Stimulated activated CD8-positive, alpha-beta memory T cell treated with anti-CD3 and anti-CD28 coated beads, Interleukin-12 subunit alpha, Interleukin-12 subunit beta, amount 100 ng/mL, for 24 hours (primary cell): ENCODE data around the gene ADCYAP1.

Experiments
- DNase-seq: peaks from one replicate; pipeline ENCODE4 v3.0.0-alpha.2; 2020; ENCODE audit errors: extremely low read depth

Gene ADCYAP1

DNA sequence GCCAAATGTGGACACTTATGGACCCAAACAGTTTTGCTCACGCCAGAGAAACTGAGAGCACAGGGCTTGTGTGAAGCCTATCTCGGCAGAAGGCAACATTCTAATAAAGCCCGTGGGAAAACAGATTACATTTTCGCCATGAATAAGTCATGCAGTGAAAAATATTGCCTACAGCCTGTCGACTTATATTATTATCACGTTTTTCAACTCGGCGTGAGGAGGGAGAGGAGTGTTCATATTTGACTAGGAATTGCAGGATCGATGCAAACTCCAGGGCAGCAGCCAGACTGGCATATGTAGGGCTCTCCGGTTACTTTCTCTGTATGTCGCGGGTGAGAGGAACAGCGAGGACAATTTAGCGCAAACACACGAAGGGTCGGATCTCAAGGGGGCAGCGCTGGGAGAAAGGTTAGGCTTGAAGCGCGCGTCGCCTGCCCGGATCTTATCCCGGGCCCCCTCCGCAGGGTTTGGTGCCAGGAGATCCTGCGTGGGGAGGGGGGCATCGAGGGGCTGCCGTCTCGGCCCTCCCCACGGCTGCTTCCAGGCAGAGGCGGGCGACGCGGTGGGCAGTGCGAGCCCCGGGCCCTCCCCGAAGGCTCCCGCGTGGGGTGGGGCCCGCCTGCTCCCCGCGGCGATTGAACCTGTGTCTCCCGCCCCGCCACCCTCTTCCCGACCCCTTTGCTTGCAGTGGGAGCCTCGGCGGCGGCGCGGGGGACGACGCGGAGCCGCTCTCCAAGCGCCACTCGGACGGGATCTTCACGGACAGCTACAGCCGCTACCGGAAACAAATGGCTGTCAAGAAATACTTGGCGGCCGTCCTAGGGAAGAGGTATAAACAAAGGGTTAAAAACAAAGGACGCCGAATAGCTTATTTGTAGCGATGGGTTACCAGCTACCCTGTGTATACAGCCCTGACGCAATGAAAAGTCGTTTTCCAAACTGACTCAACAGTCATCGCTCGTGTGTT is 4.4 kb downstream of the ADCYAP1 start:
- DNase-seq, result no peak

DNA sequence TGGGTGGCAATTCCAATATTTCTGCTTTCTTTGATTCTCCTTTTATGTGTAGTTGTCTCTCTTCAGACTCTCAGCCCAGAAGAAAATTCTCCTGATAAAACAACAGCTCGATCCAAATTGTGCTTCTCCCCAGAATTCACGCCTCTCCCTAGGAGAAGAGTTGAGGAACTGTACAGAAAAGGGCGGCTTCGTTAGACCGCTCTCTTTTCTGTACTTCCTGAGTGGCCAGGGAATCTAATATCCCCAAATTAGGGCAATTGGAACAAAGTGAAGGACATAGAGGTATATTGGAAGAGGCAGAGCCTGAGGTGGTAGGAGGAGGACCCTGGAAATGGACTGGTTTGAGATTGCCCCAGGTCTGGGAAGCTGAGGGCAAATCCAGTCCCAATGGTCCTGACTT is 5.6 kb downstream of the ADCYAP1 start:
- DNase-seq, result no peak

DNA sequence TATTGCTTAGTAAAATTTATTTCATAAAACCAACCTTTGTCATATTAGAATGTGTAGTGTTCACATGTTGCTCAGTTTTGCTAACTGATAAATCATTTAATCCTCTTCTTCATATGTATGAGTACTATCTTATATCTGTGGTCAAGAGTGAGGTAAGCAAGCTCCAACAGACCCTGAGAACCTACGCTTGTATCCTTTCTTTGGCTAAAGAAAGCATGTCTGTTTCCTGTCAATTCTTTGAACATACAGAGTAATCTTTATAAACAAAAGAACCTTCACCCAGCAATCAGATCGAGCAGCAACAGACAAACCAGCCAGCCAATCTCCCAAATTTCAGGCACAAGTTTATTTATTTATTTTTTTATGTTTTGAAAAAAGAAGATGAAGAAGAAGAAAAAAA is 6.4 kb downstream of the ADCYAP1 start:
- DNase-seq, result no peak

DNA sequence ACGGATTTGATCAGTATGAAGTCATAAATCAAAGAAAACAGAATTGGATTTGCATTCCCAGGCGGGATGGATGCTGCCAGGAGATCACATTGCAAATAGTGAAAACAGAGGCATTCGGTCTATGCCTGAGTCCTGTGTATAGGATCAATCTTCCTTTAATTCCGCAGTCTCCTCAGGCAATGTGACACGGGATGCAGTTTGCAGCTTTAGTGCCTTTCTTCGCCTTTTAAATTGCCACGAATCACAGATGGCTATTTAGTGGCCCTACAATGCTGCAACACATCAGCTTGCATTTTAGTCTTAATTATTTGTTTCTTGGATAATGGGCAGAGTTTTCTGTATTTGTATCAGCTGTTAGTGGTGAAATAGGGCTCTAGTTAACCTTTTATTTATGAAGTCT is 6.8 kb downstream of the ADCYAP1 start:
- DNase-seq, result no peak

DNA sequence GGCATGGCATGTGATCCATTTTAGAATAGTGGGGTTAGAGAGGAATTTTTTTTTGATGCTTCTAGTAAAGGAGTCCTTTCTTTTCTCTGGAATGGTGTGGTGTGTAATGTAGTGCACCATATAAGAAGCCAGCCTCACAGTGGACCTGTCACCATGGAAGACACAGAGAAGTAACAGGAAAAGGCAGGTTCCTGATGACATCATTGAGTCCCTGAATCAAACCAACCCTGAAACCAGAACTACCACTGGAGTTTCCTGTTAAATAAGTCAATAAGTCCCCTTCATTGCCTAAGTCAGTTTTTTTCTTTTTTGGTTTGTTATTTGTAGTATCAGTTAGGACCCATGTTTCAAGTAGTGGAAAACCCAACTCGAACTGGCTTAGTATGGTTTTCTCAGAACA is 11.9 kb downstream of the ADCYAP1 start:
- no peak for DNase-seq

DNA sequence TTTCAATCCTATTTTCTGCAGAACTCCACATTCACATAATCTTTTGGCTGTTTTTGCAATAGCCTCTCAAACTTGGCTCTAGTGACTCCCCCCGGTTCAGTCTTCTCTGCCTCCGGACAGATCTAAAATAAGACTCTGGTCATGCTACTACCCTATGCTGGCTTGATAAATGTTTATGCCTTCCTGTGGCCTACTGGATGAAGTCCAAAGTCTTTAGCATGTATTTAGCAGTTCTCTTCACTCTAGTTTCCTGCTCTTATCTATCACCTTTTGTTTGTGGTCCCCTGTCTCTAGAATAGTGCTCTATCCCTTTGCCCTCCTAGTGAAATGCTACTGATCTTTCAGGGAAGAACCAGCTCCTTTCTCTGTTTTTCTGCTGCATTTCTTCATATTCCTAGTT is 14.4 kb downstream of the ADCYAP1 start:
- DNase-seq, result no peak

DNA sequence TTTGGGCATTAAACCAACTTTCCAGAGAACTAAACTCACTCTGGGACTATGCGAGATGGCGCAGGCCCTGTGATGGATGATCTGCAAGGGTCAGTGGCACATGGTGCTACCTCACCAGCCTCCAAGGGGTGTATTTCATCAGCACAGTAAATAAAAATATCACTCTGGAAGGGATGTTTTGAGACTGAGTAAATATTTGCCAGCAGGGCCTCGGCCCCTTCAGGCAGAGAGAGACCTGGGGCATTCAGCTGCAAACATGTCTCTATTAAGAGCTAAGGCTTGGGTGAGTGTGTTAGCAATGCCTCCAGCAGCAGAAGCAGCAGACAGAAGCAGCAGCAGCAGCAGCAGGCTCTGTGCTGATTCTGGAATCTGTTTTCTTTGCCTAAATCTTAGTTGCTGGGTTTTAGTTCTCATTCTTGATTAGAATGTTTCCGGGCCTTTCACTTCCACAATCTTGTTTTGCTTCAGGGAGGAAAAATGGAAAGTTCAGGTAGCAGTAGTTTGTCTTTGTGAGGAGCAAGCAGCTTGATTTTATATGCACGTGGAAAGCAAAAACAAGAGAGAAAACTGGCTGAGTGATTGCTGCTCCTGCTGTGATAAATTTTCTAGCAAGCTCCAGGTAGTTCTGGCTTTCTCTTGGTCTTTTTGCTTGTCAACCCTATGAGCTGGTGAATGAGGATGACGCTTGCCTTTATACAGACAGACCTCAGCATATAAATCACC is 18.6 kb downstream of the ADCYAP1 start:
- no peak for DNase-seq

DNA sequence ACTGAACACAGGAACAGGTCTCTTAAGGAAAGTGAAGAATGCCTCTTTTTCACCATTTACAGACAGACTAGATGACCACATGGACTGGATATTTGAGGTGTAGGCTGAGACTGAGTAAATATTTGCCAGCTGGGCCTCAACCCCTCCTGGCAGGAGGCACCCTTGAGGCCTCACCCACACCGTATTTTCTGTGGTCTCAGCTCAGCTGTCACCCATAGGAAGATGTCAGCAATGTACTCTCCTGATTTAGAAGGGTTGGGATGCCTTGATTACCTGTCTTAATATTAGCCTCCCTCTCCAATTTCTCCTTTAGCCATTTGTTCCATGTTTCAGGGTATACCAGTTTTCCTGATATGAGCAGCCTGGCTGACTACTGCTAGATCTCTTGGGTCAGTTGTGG is 20.3 kb downstream of the ADCYAP1 start:
- no peak for DNase-seq

DNA sequence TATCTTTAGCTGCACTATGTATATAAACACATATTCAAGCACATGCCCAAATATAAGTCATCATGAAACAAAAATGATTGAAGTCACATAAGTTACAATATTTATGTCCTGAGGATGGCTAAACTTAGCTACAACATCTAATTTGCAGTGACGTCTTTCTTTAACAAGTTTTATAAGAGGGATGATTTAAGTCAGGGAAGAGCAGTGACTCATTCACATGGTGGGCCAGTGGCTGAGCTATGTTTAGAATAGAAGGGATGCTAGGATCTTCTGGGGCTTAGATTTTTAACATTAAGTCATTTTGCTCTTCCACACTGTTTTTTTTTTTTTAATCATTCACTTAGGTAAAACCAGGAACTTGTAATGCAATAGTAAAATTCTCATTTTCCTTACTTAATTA is 22.3 kb downstream of the ADCYAP1 start:
- DNase-seq, result no peak

DNA sequence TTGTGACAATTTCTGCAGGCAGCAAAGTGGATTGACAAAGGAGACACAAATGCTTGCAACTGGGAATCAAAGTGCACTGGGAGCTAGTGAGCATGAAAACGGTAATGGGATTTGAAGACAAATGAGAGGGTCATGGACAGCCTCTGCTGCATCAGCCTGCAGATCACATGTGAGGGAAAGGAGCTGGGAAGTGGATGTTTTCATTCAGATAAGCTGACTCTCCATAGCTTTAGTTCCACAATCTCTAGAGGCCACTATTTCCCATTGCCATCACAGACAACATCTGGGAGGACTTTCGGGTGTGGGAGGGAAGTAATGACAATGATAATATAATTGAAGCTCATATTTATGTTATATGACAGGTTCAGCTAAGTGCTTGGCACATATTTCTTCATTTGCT is 28.4 kb downstream of the ADCYAP1 start:
- no peak for DNase-seq

DNA sequence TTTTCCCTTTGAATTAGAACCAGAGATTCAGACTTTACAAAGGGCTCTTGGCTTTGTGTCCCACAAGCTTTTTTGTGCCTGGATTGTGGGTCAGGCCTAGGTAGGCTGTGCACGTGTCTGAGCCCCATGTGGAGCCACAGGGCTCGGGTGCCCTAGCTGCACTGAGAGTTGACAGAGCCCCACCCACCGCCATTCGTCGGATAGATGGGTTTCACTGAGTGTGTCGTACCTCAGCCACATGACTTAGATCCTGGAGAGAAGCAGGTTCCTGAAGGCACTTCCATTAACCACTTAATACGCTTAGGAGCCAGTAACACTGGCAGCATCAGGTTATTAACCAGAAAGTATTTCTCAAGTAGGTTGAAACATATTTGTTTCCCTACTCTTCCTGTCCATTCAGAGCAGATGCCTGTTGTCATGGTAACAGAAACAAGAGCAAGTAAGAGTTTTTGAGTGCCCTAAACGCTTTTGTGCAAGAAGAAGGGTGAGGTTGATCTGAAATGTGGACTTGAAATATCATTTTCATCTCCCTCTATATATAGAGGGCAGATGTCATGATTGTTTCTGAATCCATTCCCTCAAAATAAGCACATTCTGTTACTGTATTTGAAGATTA is 30.0 kb downstream of the ADCYAP1 start:
- no peak for DNase-seq

DNA sequence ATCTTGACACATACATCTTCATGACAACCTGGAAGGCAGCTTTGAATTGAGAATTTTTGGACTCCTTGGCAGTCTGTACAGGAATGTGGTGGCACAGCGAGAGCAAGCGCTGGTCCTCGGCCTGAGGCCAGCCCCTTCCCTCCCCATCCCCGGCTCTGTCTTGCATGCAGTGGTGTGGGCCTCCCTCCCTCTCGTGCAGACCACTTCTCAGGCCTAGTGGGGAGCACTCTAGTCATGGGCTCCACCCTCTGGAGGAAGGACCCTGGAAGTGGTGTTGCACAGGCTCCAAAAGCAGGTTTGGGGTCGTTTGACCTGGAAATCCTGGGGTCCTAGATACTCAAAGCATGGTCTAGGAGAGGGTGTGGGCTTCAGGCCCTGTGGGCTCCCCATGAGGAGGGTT is 32.3 kb downstream of the ADCYAP1 start:
- no peak for DNase-seq

DNA sequence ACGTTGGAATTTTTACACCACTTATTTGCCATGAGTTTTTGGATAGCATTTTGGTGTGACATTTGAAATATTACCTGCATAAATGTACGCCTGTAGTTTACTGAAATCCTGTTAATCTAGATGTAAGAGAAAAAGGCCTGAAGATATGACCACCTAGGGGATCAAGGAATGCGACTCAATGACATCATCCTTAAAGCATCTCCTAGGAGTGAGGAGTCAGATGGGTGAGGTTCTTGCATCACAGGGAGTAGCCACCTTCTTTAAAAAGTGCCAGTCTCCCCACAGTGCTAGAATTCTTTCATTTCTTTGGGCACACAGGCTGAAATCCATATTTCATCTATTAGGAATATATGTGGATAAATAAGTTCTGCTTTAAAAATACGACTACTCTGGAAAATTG is 34.5 kb downstream of the ADCYAP1 start:
- DNase-seq, result no peak

DNA sequence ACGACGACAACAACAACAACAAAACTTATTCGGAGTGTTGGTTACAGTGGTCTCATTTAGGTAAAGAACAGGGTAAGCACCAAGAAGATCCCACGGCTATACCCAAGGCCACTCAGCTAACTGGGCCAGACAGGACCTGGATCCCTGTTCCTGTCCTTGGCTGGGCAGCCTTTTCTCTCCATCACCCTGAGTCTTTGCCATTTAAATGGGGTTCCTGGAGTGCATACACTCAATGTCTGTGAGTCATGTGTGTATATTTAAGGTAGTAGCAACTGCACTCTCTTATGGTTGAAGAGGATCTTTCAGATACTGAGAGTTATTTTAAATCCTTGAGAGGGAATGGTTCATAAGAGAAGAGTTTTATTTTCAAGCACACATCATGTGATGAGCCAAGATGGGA is 35.3 kb downstream of the ADCYAP1 start:
- no peak for DNase-seq

DNA sequence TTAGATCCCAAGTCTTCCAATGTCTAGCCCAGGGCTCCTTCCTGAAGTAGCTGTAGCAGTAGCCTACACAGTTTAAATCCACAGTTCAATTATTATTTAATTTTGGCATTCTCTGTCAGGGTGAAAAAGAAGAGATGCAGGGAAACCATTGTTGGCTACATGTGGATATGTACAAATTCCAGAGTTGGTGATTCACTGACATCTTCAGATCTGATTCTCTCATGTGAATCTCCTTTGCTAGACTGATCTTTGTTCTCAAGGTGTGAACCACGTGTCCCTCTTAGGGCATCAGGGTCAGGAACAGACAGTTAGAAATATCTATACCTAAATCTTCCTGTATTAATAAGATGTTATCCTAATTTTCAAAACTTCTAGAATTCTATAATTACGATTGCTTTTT is 36.7 kb downstream of the ADCYAP1 start:
- DNase-seq, result no peak

DNA sequence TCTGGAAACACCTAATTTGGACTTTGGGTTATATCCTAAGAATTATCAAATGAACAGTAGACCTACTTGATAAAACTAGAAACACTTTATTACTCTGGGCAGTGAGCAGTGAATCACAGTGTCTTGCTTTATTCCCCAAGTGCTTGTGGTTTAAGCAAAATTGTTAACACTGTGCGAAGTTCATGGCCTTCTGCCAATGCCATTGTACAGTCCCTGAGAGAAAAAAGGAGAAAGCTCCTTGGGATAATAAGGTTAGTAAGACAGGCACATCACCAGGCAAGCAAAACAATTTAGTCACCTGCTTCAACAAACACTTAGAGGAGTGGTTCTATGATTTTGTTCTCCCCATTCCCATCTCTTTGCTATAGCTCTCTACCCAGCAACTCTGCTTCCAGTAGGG is 39.8 kb downstream of the ADCYAP1 start:
- DNase-seq, result no peak

DNA sequence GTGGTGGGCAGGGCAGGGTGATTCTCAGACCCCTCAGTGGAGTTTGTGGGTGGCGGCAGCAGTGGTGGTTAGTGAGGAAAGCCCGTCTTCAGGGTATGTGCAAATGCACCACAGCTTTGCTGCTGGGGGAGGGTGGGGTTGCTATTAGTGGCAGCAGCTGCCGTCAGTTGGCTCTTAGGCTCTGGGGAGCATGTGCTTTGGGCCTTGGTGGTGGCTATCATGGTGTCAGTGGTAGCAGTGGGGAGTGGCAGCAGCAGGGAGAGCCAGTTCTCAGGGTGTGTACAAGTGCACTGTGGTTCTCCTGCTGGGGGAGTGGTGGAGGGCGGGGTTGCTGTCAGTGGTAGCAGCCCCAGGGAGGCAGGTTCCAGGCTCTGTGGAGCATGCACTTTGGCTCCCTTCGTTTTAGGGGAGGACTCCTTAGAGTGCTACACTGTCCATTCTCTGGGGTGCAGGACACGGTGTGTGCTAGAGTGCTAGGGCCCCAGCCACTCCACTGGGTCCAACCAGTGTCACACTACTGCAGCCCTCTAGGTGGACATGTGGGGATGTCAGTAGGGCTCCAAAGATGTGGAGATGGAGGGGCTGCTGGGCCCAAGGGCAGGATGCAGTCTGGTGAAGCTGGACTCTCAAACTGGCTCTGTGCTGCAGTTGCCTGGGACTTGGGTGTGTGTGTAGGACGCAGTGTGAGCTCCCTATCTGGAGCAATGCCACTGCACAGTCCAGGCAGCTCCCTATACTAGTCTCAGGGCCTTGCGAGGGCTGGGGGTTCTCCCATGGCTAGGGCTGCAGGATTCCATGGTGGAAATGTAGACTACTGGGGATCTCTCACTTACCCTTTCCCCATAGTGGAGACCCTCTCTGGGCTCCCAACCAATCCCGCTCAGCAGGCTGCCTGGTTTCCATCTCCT is 45.3 kb downstream of the ADCYAP1 start:
- no peak for DNase-seq

DNA sequence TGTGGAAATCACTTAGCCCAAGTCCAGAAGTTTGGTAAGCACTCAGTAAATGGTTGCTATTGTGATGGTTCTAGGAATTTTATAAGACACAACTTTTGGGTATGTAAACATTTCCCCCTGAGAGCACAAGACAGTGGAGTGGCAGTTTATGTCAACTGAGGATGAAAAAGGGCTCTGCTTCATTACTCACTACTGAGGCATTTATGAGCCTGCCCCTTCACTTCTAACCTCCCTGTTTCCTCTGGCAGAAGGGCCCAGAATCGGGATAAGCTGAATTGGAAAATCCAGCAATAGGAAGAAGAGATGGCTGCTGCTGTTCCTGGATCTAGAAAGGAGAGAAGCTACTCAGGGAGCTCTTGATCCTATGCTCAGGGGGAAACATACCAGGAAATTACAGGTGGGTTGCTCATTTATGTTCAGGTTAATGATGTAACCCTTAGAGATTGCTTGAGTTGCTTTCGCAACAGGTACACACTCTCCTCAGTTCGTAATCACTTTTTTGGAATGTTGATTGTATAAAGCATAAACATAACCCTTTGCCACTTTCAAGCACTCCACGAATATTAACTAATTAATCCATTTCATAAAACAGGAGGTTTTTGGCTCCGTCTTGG is 46.3 kb downstream of the ADCYAP1 start:
- DNase-seq, result no peak

DNA sequence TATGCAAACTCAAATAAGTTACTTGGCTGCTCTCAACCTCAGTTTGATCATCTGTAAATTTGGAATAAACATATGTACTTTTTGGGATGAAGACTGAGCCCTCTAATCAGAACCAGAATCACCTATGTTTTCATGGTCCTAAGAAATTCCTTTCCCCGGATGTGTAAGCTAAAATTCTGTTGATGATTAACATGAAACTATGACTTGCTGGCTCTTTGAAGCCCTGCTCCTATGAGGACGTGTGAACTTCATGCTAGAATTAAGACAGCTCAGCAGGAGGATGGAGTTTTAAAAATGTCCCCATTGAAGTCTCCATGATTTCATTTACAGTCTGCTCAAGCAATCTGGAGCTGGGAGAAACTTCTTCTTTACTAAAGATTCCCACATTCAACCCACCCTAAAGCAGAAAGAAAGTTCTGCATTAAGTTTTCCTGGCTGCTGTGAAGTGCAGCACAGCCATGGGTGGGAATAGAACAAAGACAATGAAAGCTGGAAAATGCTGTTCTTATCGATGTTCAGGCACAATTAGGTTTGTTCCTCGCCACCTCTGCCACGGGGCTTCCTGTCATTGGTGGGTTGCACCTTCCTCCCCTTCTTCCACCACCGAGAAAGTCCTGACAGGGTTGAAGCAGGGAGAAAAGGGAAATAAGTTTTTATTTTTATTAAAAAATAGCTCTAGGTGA is 50.9 kb downstream of the ADCYAP1 start:
- no peak for DNase-seq

DNA sequence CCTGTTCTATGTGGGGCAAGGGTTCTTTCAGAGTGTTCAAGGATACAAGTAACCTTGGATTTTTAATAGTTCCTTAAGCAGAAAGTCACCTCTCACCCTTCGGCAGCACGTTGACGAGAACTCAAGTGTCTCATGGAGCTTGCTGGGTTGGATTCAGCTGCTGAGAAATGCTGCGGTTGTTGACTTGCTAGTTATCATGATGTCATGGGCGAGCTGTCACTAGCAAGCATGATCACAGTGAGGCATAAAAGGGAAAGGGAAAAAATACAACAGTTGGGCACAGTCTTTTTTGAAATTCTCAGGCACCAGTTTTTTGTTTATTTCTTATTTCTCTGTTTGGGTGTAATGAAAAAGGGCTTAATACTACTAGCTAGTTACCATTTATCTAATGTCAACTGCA is 53.2 kb downstream of the ADCYAP1 start:
- no peak for DNase-seq

DNA sequence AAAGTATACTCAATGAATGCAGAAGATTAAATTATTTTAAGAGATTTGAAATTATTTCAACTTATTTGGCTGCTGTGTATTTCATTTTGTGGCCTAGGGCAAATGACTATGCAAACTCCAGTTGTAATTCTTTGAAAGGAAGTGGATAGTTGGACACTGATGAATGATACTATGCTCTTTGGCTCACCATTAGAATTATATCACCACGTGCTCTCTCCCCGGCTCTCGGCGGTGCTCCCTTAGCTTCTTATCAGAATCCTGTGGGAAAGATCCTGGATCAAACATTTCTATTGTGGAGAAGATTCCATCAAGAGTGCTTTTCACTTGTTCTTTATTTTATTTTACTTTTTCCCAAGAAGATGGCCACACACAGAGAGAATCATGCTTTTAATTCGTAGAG is 55.2 kb downstream of the ADCYAP1 start:
- DNase-seq, result no peak
